Thymus (tissue), 11 donors: ENCODE data around the gene EOLA1. TPM values are rescaled to one million over a fixed set of nuclear protein-coding genes. Genes with fewer than 3 reads are reported as not detected.
"Not testable (repeated sequence)": the region's sequence is repeated elsewhere in the genome, so short reads cannot be mapped to it uniquely, and the experiment has no call there.

Experiments used
- DNase-seq, 9 donors: peaks; one replicate each; pipeline ENCODE4 v3.0.0-alpha.2; 2013; ENCODE audit warnings: low spot score in 9 of 9, low read depth in 6 of 9, missing footprints in 1 of 9
- H3K27ac ChIP-seq, 2 donors: one replicate each; pipeline ENCODE4 v1.5.1; 2013; ENCODE audit warnings: control low read depth in 1 of 2, low read depth in 1 of 2, low read length in 1 of 2, mild to moderate bottlenecking in 1 of 2, moderate library complexity in 1 of 2
- H3K27me3 ChIP-seq, 2 donors: one replicate each; pipeline ENCODE4 v1.5.1; 2013; ENCODE audit warnings: low read length in 1 of 2; ENCODE audit not compliant: control insufficient read depth in 2 of 2, insufficient read depth in 1 of 2
- H3K36me3 ChIP-seq, 2 donors: one replicate each; pipeline ENCODE4 v1.5.1; 2013; ENCODE audit warnings: low read length in 1 of 2, mild to moderate bottlenecking in 1 of 2, moderate library complexity in 1 of 2; ENCODE audit not compliant: control insufficient read depth in 2 of 2, insufficient read depth in 2 of 2
- H3K4me1 ChIP-seq, 2 donors: one replicate each; pipeline ENCODE4 v1.5.1; 2013; ENCODE audit warnings: low read length in 2 of 2; ENCODE audit not compliant: control insufficient read depth in 2 of 2, insufficient read depth in 2 of 2
- H3K4me3 ChIP-seq, 2 donors: one replicate each; pipeline ENCODE4 v1.5.1; 2013; ENCODE audit warnings: low read length in 2 of 2, control low read depth in 1 of 2, mild to moderate bottlenecking in 1 of 2
- H3K9me3 ChIP-seq, 2 donors: one replicate each; pipeline ENCODE4 v1.5.1; 2013; ENCODE audit warnings: low read length in 1 of 2, mild to moderate bottlenecking in 1 of 2; ENCODE audit not compliant: control insufficient read depth in 2 of 2, insufficient read depth in 1 of 2
- WGBS: extraction: QIAGEN DNeasy Blood & Tissue Kit; methylation state at CpG from one replicate; pipeline ENCODE4 v1.1.7; 2013; 5-methylcytosine and 5-hydroxymethylcytosine counted together
- polyA plus RNA-seq: library from polyadenylated mRNA; stranded (reverse); fragments of 200-250 nt; gene quantifications from one replicate; pipeline ENCODE4 v1.2.3, GENCODE V29; 2013
- total RNA-seq: library from RNA; stranded (reverse); fragments of 120-200 nt; gene quantifications from one replicate; pipeline ENCODE4 v1.2.4, GENCODE V29; 2013
- donor health status: healthy.

EOLA1 gene
- total and polyA plus RNA-seq, 2 donors: 18.1 to 33.5 TPM

GRCh38 chrX:149569770-149570169, 29.0 kb downstream of the EOLA1 start:
- no peaks in the 10 kb centered on the region for H3K27me3 ChIP-seq
- H3K4me3 ChIP-seq: no peak overlapping the region
- no peak for DNase-seq
- no peaks in the 10 kb centered on the region for H3K36me3 ChIP-seq
- no peak overlapping the region for H3K27ac ChIP-seq
- H3K9me3 ChIP-seq: peaks cover 0 to 3% of the 10 kb centered on the region in 2 donors
- WGBS: no CpG with 5 or more reads among the region's 2 CpGs
- no peaks in the 10 kb centered on the region for H3K4me1 ChIP-seq

DNA sequence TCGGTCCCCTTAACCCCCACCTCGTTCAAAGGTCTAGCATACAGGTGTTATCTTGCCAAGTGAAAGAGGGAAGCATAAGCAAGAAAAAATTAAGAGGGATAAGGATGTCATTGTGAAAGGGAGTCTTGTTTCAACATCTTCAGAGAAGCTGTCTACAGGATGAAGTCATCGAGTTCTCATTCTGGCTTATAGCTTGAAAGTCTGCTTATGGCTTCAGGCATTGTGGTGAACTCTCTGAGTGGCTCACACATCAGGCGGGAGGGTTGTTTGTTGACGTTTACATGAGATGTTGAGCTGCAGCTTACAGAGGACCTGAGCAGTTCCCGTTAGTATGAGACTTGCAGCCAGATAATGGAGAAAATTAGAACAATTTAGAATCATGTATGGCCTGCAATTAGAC, 29.9 kb downstream of the EOLA1 start:
- no peak for DNase-seq
- no peaks in the 10 kb centered on the region for H3K4me1 ChIP-seq
- no peaks in the 10 kb centered on the region for H3K27me3 ChIP-seq
- H3K27ac ChIP-seq: no peak overlapping the region
- no peaks in the 10 kb centered on the region for H3K36me3 ChIP-seq
- H3K9me3 ChIP-seq: peaks cover 0 to 3% of the 10 kb centered on the region in 2 donors
- no CpG with 5 or more reads among the region's 6 CpGs for WGBS
- H3K4me3 ChIP-seq: no peak overlapping the region

DNA sequence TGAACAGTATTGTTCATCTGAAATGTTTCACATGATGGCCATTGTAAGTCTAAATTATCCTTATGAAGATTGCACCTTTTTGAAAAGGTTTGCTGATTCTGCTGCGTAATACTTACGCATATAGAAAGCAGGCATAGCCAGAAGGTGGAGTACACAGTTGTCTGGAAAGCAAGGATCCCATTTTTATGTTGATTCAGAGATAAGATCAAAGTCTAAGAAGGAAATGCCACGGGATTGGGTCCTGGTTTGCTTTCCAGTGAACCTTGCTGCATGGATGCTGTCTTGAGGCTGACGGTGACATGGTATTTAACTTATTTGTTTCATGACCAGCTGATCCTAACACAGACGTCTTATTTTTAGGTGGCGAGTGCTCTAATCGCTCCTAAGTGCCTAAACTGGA, 31.0 kb downstream of the EOLA1 start:
- Histone ChIP-seq H3K4me1 (no peaks in the 10 kb centered on the region), H3K27ac (no peak overlapping the region), H3K9me3 (peaks cover 0 to 3% of the 10 kb centered on the region in 2 donors), H3K27me3 (no peaks in the 10 kb centered on the region), H3K4me3 (no peak overlapping the region), H3K36me3 (no peaks in the 10 kb centered on the region)
- WGBS: no CpG with 5 or more reads among the region's 7 CpGs
- no peak for DNase-seq

DNA sequence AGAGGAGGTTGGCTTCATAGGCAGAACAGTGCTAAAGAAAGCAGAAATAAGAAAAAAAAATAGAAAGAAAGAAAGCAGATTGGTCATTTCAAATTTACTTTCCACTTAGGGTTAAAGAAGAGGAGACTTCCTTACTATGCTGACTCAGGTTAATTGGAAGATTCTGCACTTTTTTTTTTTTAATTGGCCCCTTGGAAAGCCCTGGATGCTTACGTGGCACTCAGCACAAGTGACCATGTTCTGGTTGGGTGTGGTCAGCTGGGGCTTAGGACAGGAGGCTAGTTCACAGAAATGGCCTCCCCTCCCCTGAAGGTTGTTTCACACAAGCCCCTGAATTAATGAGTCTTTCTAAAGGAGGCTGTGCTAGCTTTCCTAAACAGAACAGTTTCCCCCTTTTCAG, 31.9 kb downstream of the EOLA1 start:
- H3K27ac ChIP-seq: no peak overlapping the region
- peaks cover 0 to under 1% of the 10 kb centered on the region in 2 donors for H3K9me3 ChIP-seq
- no peaks in the 10 kb centered on the region for H3K27me3 ChIP-seq
- no peak for DNase-seq
- no peaks in the 10 kb centered on the region for H3K4me1 ChIP-seq
- no peaks in the 10 kb centered on the region for H3K36me3 ChIP-seq
- no CpG with 5 or more reads among the region's 1 CpG for WGBS
- no peak overlapping the region for H3K4me3 ChIP-seq

GRCh38 chrX:149573456-149573855, 32.6 kb downstream of the EOLA1 start:
- no CpG with 5 or more reads among the region's 1 CpG for WGBS

GRCh38 chrX:149585631-149586030, 44.8 kb downstream of the EOLA1 start:
- not testable (repeated sequence) for H3K27me3 ChIP-seq, H3K36me3 ChIP-seq, DNase-seq, H3K4me3 ChIP-seq, H3K9me3 ChIP-seq, H3K27ac ChIP-seq, H3K4me1 ChIP-seq
- WGBS: 100% methylated on average over 5 of the region's 17 CpGs

More at GRCh38 chrX:149573456-149573855, 32.6 kb downstream of the EOLA1 start:
- not testable (repeated sequence) for H3K9me3 ChIP-seq, H3K36me3 ChIP-seq, DNase-seq, H3K4me1 ChIP-seq, H3K27me3 ChIP-seq, H3K27ac ChIP-seq, H3K4me3 ChIP-seq

- not testable (repeated sequence) for H3K4me3 ChIP-seq, H3K36me3 ChIP-seq, H3K9me3 ChIP-seq, DNase-seq, H3K4me1 ChIP-seq, H3K27ac ChIP-seq, H3K27me3 ChIP-seq
- no CpG with 5 or more reads among the region's 12 CpGs for WGBS
Observed at GRCh38 chrX:149587359-149587758, 46.5 kb downstream of the EOLA1 start, which contains the start of gene MAGEA9B. MAGEA9B (minus strand) TSS chrX:149587459; CDS start chrX:149583179, 4,280 bp downstream.

DNA sequence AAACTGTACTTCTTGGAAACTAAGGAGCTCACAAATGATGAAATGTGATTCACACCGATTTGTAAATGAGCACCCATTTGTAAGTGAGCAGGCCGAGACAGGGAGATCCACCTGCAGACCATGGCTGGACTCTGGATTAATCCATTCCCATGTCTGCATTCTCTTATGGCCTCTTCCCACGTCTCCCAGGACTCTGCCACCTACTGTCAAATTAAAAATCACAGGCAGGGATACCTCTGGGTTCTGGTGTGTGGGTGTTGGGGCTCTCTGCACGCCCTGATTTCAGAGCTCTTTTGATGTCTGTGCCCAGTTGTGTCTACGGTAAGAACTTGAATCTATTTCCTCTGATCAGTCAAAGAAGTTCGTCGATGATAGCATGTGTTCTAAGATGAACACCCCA, 50.2 kb downstream of the EOLA1 start:
- H3K27me3 ChIP-seq, DNase-seq, H3K36me3 ChIP-seq, H3K27ac ChIP-seq, H3K4me1 ChIP-seq, H3K4me3 ChIP-seq, H3K9me3 ChIP-seq: not testable (repeated sequence)
- no CpG with 5 or more reads among the region's 7 CpGs for WGBS

GRCh38 chrX:149595214-149595613, 54.4 kb downstream of the EOLA1 start, which contains the start of gene HSFX2:
HSFX2 (minus strand) TSS chrX:149595314; CDS start chrX:149594700, 614 bp downstream.
- not testable (repeated sequence) for H3K27ac ChIP-seq, H3K36me3 ChIP-seq, H3K4me3 ChIP-seq, H3K4me1 ChIP-seq, H3K27me3 ChIP-seq, H3K9me3 ChIP-seq, DNase-seq
- no CpG with 5 or more reads among the region's 17 CpGs for WGBS

DNA sequence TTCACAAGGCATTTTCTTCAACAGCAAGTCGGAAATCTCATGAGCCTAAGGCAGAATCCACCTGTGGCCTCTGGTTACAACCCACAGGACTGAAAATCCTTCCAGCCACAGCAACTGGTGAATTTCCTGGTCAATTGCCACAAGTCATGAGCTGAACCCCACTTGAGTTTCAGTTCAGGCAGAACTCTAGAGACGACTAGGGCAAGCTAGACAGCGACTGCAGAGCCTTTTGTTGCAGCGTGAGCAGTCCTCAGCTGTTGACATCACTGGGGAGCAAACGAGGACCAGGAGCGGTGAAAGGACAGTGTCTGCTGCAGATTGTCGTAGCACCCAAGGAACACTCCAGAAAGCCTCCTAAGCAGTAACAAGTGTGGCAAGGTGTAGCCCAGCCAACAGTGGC, 55.1 kb downstream of the EOLA1 start:
- H3K27me3 ChIP-seq: not testable (repeated sequence)

More for the DNA sequence above, 55.1 kb downstream of the EOLA1 start:
- H3K4me1 ChIP-seq, H3K36me3 ChIP-seq, H3K4me3 ChIP-seq, DNase-seq, H3K27ac ChIP-seq, H3K9me3 ChIP-seq: not testable (repeated sequence)
- no CpG with 5 or more reads among the region's 7 CpGs for WGBS
